Stomach (tissue), 9 donors: ENCODE data around the gene TRPM3. TPM values are rescaled to one million over a fixed set of nuclear protein-coding genes. Genes with fewer than 3 reads are reported as not detected.
A peak's percentile ranks its signal among the peaks of the same experiment; 100 is the strongest.

Experiments used
- DNase-seq, 2 donors: peaks; one replicate each; pipeline versions ENCODE4 v3.0.0 to v3.0.0-alpha.2; 2013 to 2019
- H3K27ac ChIP-seq, 5 donors: fragments of 200-600 bp in 4 of 5; sonication (generic) in 4 of 5; one replicate each; pipeline ENCODE4 v1.5.1; 2013 to 2019; ENCODE audit warnings: mild to moderate bottlenecking in 1 of 5, moderate library complexity in 1 of 5
- H3K27me3 ChIP-seq, 3 donors: fragments of 200-600 bp; sonication (generic); one replicate each; pipeline ENCODE4 v1.5.1; 2017 to 2019; ENCODE audit warnings: mixed run types in 1 of 3
- H3K36me3 ChIP-seq, 4 donors: fragments of 200-600 bp; sonication (generic); 1 replicate in 3 of 4; 2 replicates in 1 of 4; pipeline ENCODE4 v1.5.1; 2016 to 2019
- H3K4me1 ChIP-seq, 4 donors: fragments of 200-600 bp; sonication (generic); one replicate each; pipeline ENCODE4 v1.5.1; 2016 to 2019
- H3K4me3 ChIP-seq, 4 donors: fragments of 200-600 bp; sonication (generic) in 3 of 4; one replicate each; pipeline ENCODE4 v1.5.1; 2016 to 2019; ENCODE audit warnings: mild to moderate bottlenecking in 1 of 4
- H3K9me3 ChIP-seq, 4 donors: fragments of 200-600 bp; sonication (generic); one replicate each; pipeline ENCODE4 v1.5.1; 2016 to 2019
- EP300 ChIP-seq: sonication (generic); formaldehyde crosslinking; IDR thresholded peaks from one replicate; pipeline ENCODE4 v1.6.1; 2017; ENCODE audit warnings: antibody characterized with exemption
- POLR2A ChIP-seq, 4 donors: fragments of 450-650 bp; IDR thresholded peaks; one replicate each; pipeline ENCODE4 v1.6.1; 2016; ENCODE audit warnings: antibody characterized with exemption in 4 of 4, control low read depth in 2 of 4, mild to moderate bottlenecking in 1 of 4, moderate library complexity in 1 of 4
- POLR2AphosphoS5 ChIP-seq, 3 donors: sonication (generic); formaldehyde crosslinking; IDR thresholded peaks; one replicate each; pipeline ENCODE4 v1.6.1; 2016; ENCODE audit warnings: antibody characterized with exemption in 3 of 3
- WGBS, 5 donors: extraction: QIAGEN DNeasy Blood & Tissue Kit in 3 of 5; methylation state at CpG; one replicate each; pipeline versions ENCODE4 v1.1.5 to v1.1.7; 2013 to 2018; 5-methylcytosine and 5-hydroxymethylcytosine counted together
- intact Hi-C: fragments of 100-400 bp; cut with DNase I; formaldehyde crosslinking; loops from one replicate; pipeline ENCODE4 v1.15.1; 2023; ENCODE audit warnings: low total_unique reads
- polyA plus RNA-seq, 3 donors: library from polyadenylated mRNA; stranded (reverse); fragments of 200-250 nt; gene quantifications; one replicate each; pipeline ENCODE4 v1.2.3, GENCODE V29; 2013
- total RNA-seq, 5 donors: library from RNA; depleted of rRNA; stranded (reverse); fragments of >200 nt; gene quantifications; one replicate each; pipeline versions ENCODE4 v1.1.0 to v1.2.3, GENCODE V29; 2014 to 2016
- TF ChIP-seq, protein P1 (sequence below), 7 experiments: fragments of 450-650 bp in 4 of 7; fragments of 200-600 bp in 3 of 7; sonication (generic) in 3 of 7; IDR thresholded peaks; one replicate each; pipeline ENCODE4 v1.5.1; 2016 to 2019; ENCODE audit warnings: antibody characterized with exemption in 7 of 7, control low read depth in 2 of 7, mild to moderate bottlenecking in 1 of 7
- donor health status: healthy with polysubstance abuse.
- donor health status: Bipolar disorder and iron deficiency.
- donor health status: healthy.

TRPM3 gene
- total and polyA plus RNA-seq, 8 donors: 0.03 to 6.2 (median 1.5) TPM

GRCh38 chr9:71108937-71109336 is 12.5 kb downstream of the TRPM3 start:
- WGBS, 5 donors: 37 to 58% (median 47%) methylated on average over 2 of the region's 2 CpGs
- no peak overlapping the region for H3K4me3 ChIP-seq
- H3K4me1 ChIP-seq: no peaks in the 10 kb centered on the region
- H3K27ac ChIP-seq: no peak overlapping the region
- peak in 1 of 2 donors; percentile 48 for DNase-seq
- TF ChIP-seq EP300 (no peak), POLR2A (IDR thresholded peaks at IDR 0.05) (no peak), POLR2AphosphoS5 (IDR thresholded peaks at IDR 0.05) (no peak)
- TF ChIP-seq, protein P1, sequence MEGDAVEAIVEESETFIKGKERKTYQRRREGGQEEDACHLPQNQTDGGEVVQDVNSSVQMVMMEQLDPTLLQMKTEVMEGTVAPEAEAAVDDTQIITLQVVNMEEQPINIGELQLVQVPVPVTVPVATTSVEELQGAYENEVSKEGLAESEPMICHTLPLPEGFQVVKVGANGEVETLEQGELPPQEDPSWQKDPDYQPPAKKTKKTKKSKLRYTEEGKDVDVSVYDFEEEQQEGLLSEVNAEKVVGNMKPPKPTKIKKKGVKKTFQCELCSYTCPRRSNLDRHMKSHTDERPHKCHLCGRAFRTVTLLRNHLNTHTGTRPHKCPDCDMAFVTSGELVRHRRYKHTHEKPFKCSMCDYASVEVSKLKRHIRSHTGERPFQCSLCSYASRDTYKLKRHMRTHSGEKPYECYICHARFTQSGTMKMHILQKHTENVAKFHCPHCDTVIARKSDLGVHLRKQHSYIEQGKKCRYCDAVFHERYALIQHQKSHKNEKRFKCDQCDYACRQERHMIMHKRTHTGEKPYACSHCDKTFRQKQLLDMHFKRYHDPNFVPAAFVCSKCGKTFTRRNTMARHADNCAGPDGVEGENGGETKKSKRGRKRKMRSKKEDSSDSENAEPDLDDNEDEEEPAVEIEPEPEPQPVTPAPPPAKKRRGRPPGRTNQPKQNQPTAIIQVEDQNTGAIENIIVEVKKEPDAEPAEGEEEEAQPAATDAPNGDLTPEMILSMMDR (IDR thresholded peaks at IDR 0.05): no peak
- H3K9me3 ChIP-seq: no peaks in the 10 kb centered on the region
- H3K27me3 ChIP-seq: no peaks in the 10 kb centered on the region
- intact Hi-C loops: no loop called here
- no peaks in the 10 kb centered on the region for H3K36me3 ChIP-seq

DNA sequence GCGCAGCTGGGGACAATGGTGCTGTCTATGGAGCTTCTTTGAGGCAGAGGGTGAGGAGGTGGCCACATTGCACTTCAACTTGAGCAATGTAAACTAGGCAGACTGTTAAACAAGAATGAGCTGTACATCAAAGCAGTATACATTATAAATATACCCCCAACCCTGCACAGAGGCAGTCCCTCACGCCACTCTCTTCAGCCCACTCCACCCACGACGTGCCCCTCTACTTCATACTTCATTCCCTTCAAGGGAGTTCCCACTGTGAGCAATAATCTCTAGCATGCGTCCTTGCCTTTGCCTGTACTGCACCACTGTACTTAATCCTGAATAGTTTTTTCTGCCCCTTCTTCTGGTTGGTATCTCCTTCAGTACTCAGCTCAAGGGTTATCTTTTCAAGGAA is 14.4 kb downstream of the TRPM3 start:
- 75 to 90% (median 84%) methylated on average over 5 of the region's 5 CpGs for WGBS, 5 donors
- H3K4me3 ChIP-seq: no peak overlapping the region
- intact Hi-C loops: no loop called here
- H3K27ac ChIP-seq: no peak overlapping the region
- no peaks in the 10 kb centered on the region for H3K36me3 ChIP-seq
- H3K27me3 ChIP-seq: no peaks in the 10 kb centered on the region
- no peaks in the 10 kb centered on the region for H3K9me3 ChIP-seq
- no peaks in the 10 kb centered on the region for H3K4me1 ChIP-seq
- TF ChIP-seq EP300: no peak
- TF ChIP-seq POLR2A (IDR thresholded peaks at IDR 0.05): no peak
- TF ChIP-seq, protein P1 (IDR thresholded peaks at IDR 0.05): no peak
- TF ChIP-seq POLR2AphosphoS5 (IDR thresholded peaks at IDR 0.05): no peak
- no peak for DNase-seq

DNA sequence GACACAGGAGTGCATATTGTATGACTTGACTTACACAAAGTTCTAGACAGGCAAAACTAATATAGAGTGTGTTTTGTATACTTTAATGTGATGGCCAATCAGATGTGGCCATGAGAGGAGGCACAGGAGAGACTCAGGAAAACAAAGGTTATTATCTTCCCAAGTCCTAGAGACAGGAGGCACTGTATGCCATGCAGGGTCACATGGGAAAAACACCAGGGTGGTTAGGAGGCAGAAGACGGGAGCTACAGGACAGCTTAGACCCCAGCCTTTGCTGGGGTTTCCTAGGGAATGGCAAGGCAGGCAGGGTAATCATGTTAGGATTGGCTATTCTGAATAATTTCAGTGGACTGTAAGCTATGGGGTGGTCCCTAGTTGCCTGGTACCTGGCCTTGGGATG is 16.2 kb downstream of the TRPM3 start:
- H3K27ac ChIP-seq: no peak overlapping the region
- no peak for TF ChIP-seq POLR2A (IDR thresholded peaks at IDR 0.05)
- TF ChIP-seq EP300: no peak
- TF ChIP-seq POLR2AphosphoS5 (IDR thresholded peaks at IDR 0.05): no peak
- TF ChIP-seq, protein P1 (IDR thresholded peaks at IDR 0.05): no peak
- intact Hi-C loops: no loop called here
- H3K36me3 ChIP-seq: no peaks in the 10 kb centered on the region
- H3K27me3 ChIP-seq: no peaks in the 10 kb centered on the region
- H3K4me3 ChIP-seq: no peak overlapping the region
- 73 to 81% (median 76%) methylated on average over 1 of the region's 1 CpG for WGBS, 5 donors
- no peaks in the 10 kb centered on the region for H3K9me3 ChIP-seq
- no peak for DNase-seq
- no peaks in the 10 kb centered on the region for H3K4me1 ChIP-seq

- intact Hi-C loops: no loop called here
- no peak for DNase-seq
- TF ChIP-seq, protein P1 (IDR thresholded peaks at IDR 0.05): no peak
- TF ChIP-seq POLR2AphosphoS5 (IDR thresholded peaks at IDR 0.05): no peak
- no peak for TF ChIP-seq POLR2A (IDR thresholded peaks at IDR 0.05)
- no peak for TF ChIP-seq EP300
- peaks cover 0 to 12% (median 0%) of the 10 kb centered on the region in 4 donors for H3K4me1 ChIP-seq
- no peaks in the 10 kb centered on the region for H3K27me3 ChIP-seq
- no peak overlapping the region for H3K4me3 ChIP-seq
- H3K9me3 ChIP-seq: no peaks in the 10 kb centered on the region
- H3K27ac ChIP-seq: no peak overlapping the region
- no peaks in the 10 kb centered on the region for H3K36me3 ChIP-seq
- 40 to 57% (median 49%) methylated on average over 2 of the region's 2 CpGs for WGBS, 5 donors
Observed at GRCh38 chr9:71098801-71099200, 22.6 kb downstream of the TRPM3 start.
